PC-9 (cell line): ENCODE results near the gene MIOS. TPM values are rescaled to one million over a fixed set of nuclear protein-coding genes. Genes with fewer than 3 reads are reported as not detected.

Source experiments
- BruUV-seq: library from RNA; stranded (reverse); fragments of 400-500 nt; replicated peaks from 2 replicates; lab custom pipeline; 2021; lab: Mats Ljungman, UMichigan
- CTCF ChIA-PET: fragments of 300-600 bp; sonication (Branson Sonifier 250); formaldehyde crosslinking; loops from one replicate; lab custom pipeline; 2022; ENCODE audit warnings: antibody characterized with exemption; lab: Charles Lee
- POLR2A ChIA-PET: fragments of 300-600 bp; sonication (Branson Sonifier 250); formaldehyde crosslinking; loops from one replicate; lab custom pipeline; 2022; ENCODE audit warnings: antibody characterized with exemption; ENCODE audit not compliant: unreplicated experiment; lab: Charles Lee
- DNase-seq, 2 experiments: peaks; one replicate each; pipeline versions ENCODE4 v3.0.0 to v3.0.0-alpha.2; 2015 to 2022; ENCODE audit warnings: mixed read lengths in 1 of 2
- H2AFZ ChIP-seq: fragments of 200-600 bp; sonication (generic); 2 replicates; pipeline ENCODE4 v1.8.1; 2017; ENCODE audit warnings: antibody characterized with exemption
- H3F3A ChIP-seq: fragments of 200-600 bp; sonication (generic); 2 replicates; pipeline ENCODE4 v1.8.1; 2017; ENCODE audit warnings: antibody characterized with exemption, mild to moderate bottlenecking, low read depth; ENCODE audit not compliant: insufficient read depth
- H3K27ac ChIP-seq: fragments of 200-600 bp; sonication (generic); 2 replicates; pipeline ENCODE4 v1.6.1; 2016; ENCODE audit warnings: mixed run types
- H3K27me3 ChIP-seq: fragments of 200-600 bp; sonication (generic); 2 replicates; pipeline ENCODE4 v1.6.1; 2016; ENCODE audit warnings: low read depth, mixed run types; ENCODE audit not compliant: insufficient read depth
- H3K36me3 ChIP-seq: fragments of 200-600 bp; sonication (generic); 2 replicates; pipeline ENCODE4 v1.6.1; 2016; ENCODE audit warnings: low read depth, mixed run types
- H3K4me1 ChIP-seq: fragments of 200-600 bp; sonication (generic); replicated peaks from 2 replicates; pipeline ENCODE4 v1.6.1; 2016; ENCODE audit warnings: mixed run types; ENCODE audit not compliant: insufficient read depth
- H3K4me2 ChIP-seq: fragments of 200-600 bp; sonication (generic); 2 replicates; pipeline ENCODE4 v1.6.1; 2017; ENCODE audit warnings: mixed run types
- H3K4me3 ChIP-seq: fragments of 200-600 bp; sonication (generic); 2 replicates; pipeline ENCODE4 v1.6.1; 2016; ENCODE audit warnings: mixed run types
- H3K79me2 ChIP-seq: fragments of 200-600 bp; sonication (generic); 2 replicates; pipeline ENCODE4 v1.6.1; 2017; ENCODE audit warnings: low read depth, mixed run types
- H3K9me2 ChIP-seq: fragments of 200-600 bp; sonication (generic); 2 replicates; pipeline ENCODE4 v1.8.1; 2017; ENCODE audit warnings: mild to moderate bottlenecking; ENCODE audit not compliant: insufficient read depth
- H3K9me3 ChIP-seq: fragments of 200-600 bp; sonication (generic); 2 replicates; pipeline ENCODE4 v1.8.1; 2016; ENCODE audit warnings: low read depth; ENCODE audit not compliant: insufficient read depth
- H4K20me1 ChIP-seq: fragments of 200-600 bp; sonication (generic); 2 replicates; pipeline ENCODE4 v1.8.1; 2017; ENCODE audit not compliant: insufficient read depth
- EZH2 ChIP-seq: fragments of 200-600 bp; sonication (generic); IDR thresholded peaks from 2 replicates; pipeline ENCODE4 v1.8.0; 2017; ENCODE audit warnings: antibody characterized with exemption, low read depth
- intact Hi-C: fragments of 100-400 bp; cut with micrococcal nuclease; formaldehyde crosslinking; loops from one replicate; pipeline ENCODE4 v1.10.0; 2022; ENCODE audit not compliant: unreplicated experiment
- total RNA-seq: library from RNA; stranded (reverse); gene quantifications from 2 replicates; pipeline ENCODE4 v1.2.3, GENCODE V29; 2021
- TF ChIP-seq, protein P1 (sequence below): fragments of 200-600 bp; sonication (generic); conservative IDR thresholded peaks from 2 replicates; pipeline ENCODE4 v1.6.1; 2017; ENCODE audit warnings: mixed run types, antibody characterized with exemption, mild to moderate bottlenecking, moderate library complexity

Gene MIOS
- total RNA-seq, 1 experiment from 2014 or later: 42.0 TPM

DNA sequence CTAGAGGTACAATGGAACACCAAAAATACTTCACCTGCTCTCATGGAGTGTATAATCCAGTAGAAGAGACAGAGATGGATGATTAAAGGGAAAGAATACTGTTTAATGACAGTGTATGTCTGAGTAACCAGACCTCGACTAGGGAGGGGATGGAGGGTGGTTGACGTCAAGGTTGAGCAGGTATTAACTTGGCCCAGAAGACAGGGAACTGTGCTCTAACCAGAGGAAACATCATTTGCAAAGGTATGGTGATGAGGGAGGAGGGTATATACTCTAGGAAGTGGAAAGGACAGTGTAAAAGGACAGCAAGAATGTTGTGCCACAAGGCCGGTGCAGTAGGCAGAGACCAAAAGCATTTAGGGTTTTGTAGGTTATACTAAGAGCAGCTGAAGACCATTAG, 2.9 kb downstream of the MIOS start:
- ChIA-PET CTCF (no interaction called here), POLR2A (no interaction called here)
- Histone ChIP-seq H4K20me1 (peaks cover 7% of the 10 kb centered on the region; the same call in 1 of the 2 replicates), H3K79me2 (peaks cover 69% of the 10 kb centered on the region), H3K27me3 (no peaks in the 10 kb centered on the region), H2AFZ (no peak overlapping the region), H3K36me3 (peaks cover 39% of the 10 kb centered on the region), H3F3A (peaks cover 29% of the 10 kb centered on the region), H3K9me3 (no peaks in the 10 kb centered on the region), H3K9me2 (no peaks in the 10 kb centered on the region), H3K4me2 (peak overlapping the region; percentile 97; the same call in 1 of the 2 replicates), H3K4me1 (peaks cover 40% of the 10 kb centered on the region), H3K27ac (no peak overlapping the region), H3K4me3 (no peak overlapping the region)
- BruUV-seq: no TSS peak
- TF ChIP-seq, protein P1, sequence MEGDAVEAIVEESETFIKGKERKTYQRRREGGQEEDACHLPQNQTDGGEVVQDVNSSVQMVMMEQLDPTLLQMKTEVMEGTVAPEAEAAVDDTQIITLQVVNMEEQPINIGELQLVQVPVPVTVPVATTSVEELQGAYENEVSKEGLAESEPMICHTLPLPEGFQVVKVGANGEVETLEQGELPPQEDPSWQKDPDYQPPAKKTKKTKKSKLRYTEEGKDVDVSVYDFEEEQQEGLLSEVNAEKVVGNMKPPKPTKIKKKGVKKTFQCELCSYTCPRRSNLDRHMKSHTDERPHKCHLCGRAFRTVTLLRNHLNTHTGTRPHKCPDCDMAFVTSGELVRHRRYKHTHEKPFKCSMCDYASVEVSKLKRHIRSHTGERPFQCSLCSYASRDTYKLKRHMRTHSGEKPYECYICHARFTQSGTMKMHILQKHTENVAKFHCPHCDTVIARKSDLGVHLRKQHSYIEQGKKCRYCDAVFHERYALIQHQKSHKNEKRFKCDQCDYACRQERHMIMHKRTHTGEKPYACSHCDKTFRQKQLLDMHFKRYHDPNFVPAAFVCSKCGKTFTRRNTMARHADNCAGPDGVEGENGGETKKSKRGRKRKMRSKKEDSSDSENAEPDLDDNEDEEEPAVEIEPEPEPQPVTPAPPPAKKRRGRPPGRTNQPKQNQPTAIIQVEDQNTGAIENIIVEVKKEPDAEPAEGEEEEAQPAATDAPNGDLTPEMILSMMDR: no peak
- TF ChIP-seq EZH2: no peak
- DNase-seq: no peak
- intact Hi-C loops: loop anchor here (5.0 to 10.0 kb wide), 2 partner anchors 217 to 1055 kb away; no protein-coding TSS in a partner anchor

GRCh38 chr7:7570584-7570983, 3.9 kb downstream of the MIOS start:
- Histone ChIP-seq H3K36me3 (peaks cover 41% of the 10 kb centered on the region), H3K9me3 (no peaks in the 10 kb centered on the region), H4K20me1 (peaks cover 7% of the 10 kb centered on the region; the same call in 1 of the 2 replicates), H3K9me2 (no peaks in the 10 kb centered on the region), H3K4me1 (peaks cover 30% of the 10 kb centered on the region), H2AFZ (no peak overlapping the region), H3F3A (peaks cover 20% of the 10 kb centered on the region), H3K4me2 (no peak overlapping the region), H3K27me3 (no peaks in the 10 kb centered on the region), H3K79me2 (peaks cover 74% of the 10 kb centered on the region), H3K27ac (no peak overlapping the region), H3K4me3 (no peak overlapping the region)
- no TSS peak for BruUV-seq
- TF ChIP-seq, protein P1: no peak
- TF ChIP-seq EZH2: no peak
- no peak for DNase-seq
- ChIA-PET CTCF (no interaction called here), POLR2A (no interaction called here)
- intact Hi-C loops: no loop called here

GRCh38 chr7:7573701-7574100, 7.0 kb downstream of the MIOS start:
- Histone ChIP-seq H3K79me2 (peaks cover 64% of the 10 kb centered on the region), H3K4me2 (no peak overlapping the region), H3K4me3 (no peak overlapping the region), H3K27me3 (no peaks in the 10 kb centered on the region), H3K27ac (no peak overlapping the region), H2AFZ (no peak overlapping the region), H4K20me1 (0 out of 2 replicates have a peak, but pooled peaks cover under 1% of the 10 kb centered on the region), H3F3A (no peaks in the 10 kb centered on the region), H3K9me3 (no peaks in the 10 kb centered on the region), H3K9me2 (no peaks in the 10 kb centered on the region), H3K4me1 (peaks cover 12% of the 10 kb centered on the region), H3K36me3 (peaks cover 46% of the 10 kb centered on the region)
- TF ChIP-seq, protein P1: no peak
- no peak for TF ChIP-seq EZH2
- no TSS peak for BruUV-seq
- ChIA-PET POLR2A (no interaction called here), CTCF (no interaction called here)
- intact Hi-C loops: no loop called here
- no peak for DNase-seq
